HCT116 (cell line): ENCODE measurements around the gene SEMA5A.

Experiments
- CEBPB ChIP-seq: IDR thresholded peaks from 2 replicates; pipeline ENCODE4 v1.6.1; 2012; ENCODE audit warnings: low read depth
- CTCF ChIP-seq, 3 experiments: fragments of 200-600 bp in 1 of 3; sonication (generic) in 1 of 3; IDR thresholded peaks in 2 of 3; conservative IDR thresholded peaks in 1 of 3; 2 replicates each; pipeline ENCODE4 v1.5.1; 2012 to 2017; ENCODE audit warnings: low read depth in 2 of 3, low read length in 2 of 3, antibody characterized with exemption in 1 of 3, borderline replicate concordance in 1 of 3, control low read depth in 1 of 3, mild to moderate bottlenecking in 1 of 3, mixed read lengths in 1 of 3, mixed run types in 1 of 3, moderate library complexity in 1 of 3; ENCODE audit not compliant: insufficient read depth in 1 of 3
- EZH2 ChIP-seq: fragments of 200-600 bp; sonication (generic); IDR thresholded peaks from 2 replicates; pipeline ENCODE4 v1.6.1; 2017; ENCODE audit warnings: antibody characterized with exemption, mixed run types
- POLR2AphosphoS5 ChIP-seq: IDR thresholded peaks from 2 replicates; pipeline ENCODE4 v1.6.1; 2011; ENCODE audit warnings: mild to moderate bottlenecking, low read depth, low read length, moderate library complexity
- RAD21 ChIP-seq: IDR thresholded peaks from 2 replicates; pipeline ENCODE4 v1.6.1; 2012; ENCODE audit warnings: low read depth, mild to moderate bottlenecking
- SRF ChIP-seq: IDR thresholded peaks from 2 replicates; pipeline ENCODE4 v1.6.1; 2012; ENCODE audit warnings: low read depth
- TF ChIP-seq, protein P1 (sequence below): IDR thresholded peaks from 2 replicates; pipeline ENCODE4 v1.6.1; 2012

GRCh38 chr5:9263656-9264055 lies 282.2 kb downstream of the SEMA5A start:
- TF ChIP-seq CTCF (IDR thresholded peaks at IDR 0.05 in 2 of 3, conservative IDR thresholded peaks at IDR 0.05 in 1 of 3; ENCODE audit: borderline replicate concordance in 1 of 3, insufficient read depth in 1 of 3, low read depth in 2 of 3, low read length in 2 of 3) (no peak), POLR2AphosphoS5 (no peak), RAD21 (no peak), CEBPB (no peak), EZH2 (no peak), SRF (no peak)
- TF ChIP-seq, protein P1, sequence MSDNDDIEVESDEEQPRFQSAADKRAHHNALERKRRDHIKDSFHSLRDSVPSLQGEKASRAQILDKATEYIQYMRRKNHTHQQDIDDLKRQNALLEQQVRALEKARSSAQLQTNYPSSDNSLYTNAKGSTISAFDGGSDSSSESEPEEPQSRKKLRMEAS, result no peak
